HUES64 (cell line): ENCODE results near the gene OGA.

Experiments
- H3K27ac ChIP-seq: 2 replicates; pipeline ENCODE4 v1.7.0; 2013; ENCODE audit warnings: low read depth, low read length, inconsistent platforms
- H3K27me3 ChIP-seq: 2 replicates; pipeline ENCODE4 v1.6.1; 2013; ENCODE audit warnings: mild to moderate bottlenecking, low read length; ENCODE audit not compliant: insufficient read depth
- H3K36me3 ChIP-seq: 2 replicates; pipeline ENCODE4 v1.6.1; 2013; ENCODE audit warnings: mild to moderate bottlenecking, low read length; ENCODE audit not compliant: insufficient read depth
- H3K4me1 ChIP-seq: 2 replicates; pipeline ENCODE4 v1.6.1; 2013; ENCODE audit warnings: mild to moderate bottlenecking, low read length, moderate library complexity; ENCODE audit not compliant: insufficient read depth
- H3K4me3 ChIP-seq: 2 replicates; pipeline ENCODE4 v1.5.1; 2013; ENCODE audit warnings: mild to moderate bottlenecking, low read length, moderate library complexity
- H3K9ac ChIP-seq: 2 replicates; pipeline ENCODE4 v1.6.1; 2013; ENCODE audit warnings: mild to moderate bottlenecking, low read depth, low read length
- H3K9me3 ChIP-seq: 2 replicates; pipeline ENCODE4 v1.6.1; 2013; ENCODE audit warnings: low read depth, low read length; ENCODE audit not compliant: insufficient read depth
- WGBS: fragments of 150-250, 120-280 bp; methylation state at CpG from one replicate; pipeline ENCODE4 v1.1.7; 2013; ENCODE audit warnings: missing lambda C conversion rate; 5-methylcytosine and 5-hydroxymethylcytosine counted together

OGA gene

DNA sequence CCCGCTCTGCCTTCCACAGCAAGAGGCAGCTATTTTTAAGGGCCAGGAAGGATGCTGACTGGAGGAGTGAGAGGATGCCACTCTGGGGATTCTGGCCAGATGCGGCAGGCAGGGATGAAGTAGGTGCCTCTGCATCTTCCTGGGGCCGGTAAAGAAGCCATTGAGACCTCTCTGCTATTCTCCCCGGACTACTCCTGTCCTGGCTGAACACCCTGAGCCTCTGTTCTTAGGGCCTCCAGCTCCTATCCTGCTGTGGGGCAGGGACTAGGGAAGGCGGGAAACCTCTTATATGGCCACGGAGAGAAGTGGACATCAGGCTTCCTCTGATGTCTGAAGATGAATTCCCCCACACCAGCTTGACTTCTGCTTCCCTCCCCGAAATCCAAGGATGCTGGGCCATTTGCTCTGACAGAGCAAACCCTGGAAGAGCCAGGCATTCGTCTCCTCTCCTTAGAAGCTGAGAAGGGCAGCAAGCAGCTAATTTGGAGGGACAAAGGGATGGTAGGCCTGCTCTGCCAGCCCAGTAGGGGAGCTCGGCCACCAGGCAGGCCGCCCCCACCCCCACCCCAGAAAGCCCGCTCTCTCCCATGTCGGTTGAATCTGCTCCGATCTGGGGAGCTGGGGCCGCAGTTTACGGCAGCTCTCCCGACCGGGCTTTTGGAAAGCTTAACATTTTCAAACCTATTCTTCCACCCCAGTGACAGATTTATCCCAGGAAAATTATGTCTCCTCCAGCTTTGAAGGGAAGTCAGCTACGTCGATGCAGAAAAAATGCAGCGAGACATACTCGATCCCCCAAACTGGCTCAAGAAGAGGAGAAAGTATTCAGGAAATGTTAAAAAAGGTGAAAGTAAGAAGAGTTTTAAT, 45.1 kb downstream of the OGA start:
- 32% methylated on average over 21 of the region's 21 CpGs for WGBS
- Histone ChIP-seq H3K9me3 (no peaks in the 10 kb centered on the region), H3K36me3 (no peaks in the 10 kb centered on the region), H3K27ac (no peak overlapping the region), H3K9ac (0 out of 2 replicates have a peak overlapping the region, but pooled peaks have one; percentile 0), H3K4me3 (peak overlapping the region; percentile 49), H3K4me1 (peaks cover 37% of the 10 kb centered on the region), H3K27me3 (peaks cover 71% of the 10 kb centered on the region)

DNA sequence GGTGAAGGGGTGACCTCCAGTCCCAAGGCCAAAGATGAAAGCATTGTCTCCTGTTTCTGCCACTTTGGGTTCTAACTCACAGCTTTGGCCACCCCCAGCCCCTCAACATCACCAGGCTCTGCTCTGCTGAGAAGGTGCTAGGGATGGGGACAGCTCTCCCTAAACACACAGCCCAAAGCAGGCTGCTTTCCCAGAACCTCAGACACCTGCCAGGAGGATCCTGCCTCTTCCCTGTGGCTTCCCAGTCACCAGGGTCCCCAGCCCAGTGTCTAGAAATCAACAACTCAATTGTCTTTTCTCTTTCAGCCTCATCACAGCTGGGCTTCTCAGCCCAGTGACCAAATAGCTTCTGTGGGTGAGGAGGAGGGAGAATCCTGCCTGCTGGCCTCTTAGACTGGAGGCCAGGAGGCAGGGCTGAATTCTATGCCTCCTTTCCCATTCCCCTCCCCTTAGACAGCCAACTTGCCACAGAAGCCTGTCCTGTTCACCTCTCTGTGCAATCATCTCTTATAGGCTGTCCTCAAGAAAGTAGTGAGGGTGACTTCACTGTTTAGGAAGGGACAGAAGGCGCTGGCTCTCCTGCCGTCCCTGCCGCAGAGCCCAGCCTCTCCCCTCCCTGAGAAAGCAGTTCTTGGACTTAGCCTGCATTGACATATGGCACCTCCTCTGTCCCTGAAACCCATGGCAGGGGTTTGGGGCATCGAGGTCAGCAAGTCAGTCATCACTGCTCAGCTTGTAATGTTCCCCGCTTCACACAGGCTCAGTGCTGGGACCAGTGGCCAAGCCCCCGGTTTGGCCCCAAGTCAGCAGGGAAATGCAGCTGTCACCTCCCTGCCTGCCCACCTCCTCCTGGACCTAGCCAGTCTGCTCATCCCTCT, 46.0 kb downstream of the OGA start:
- no peaks in the 10 kb centered on the region for H3K36me3 ChIP-seq
- H3K4me1 ChIP-seq = peaks cover 33% of the 10 kb centered on the region
- H3K27me3 ChIP-seq = peaks cover 62% of the 10 kb centered on the region
- 88% methylated on average over 6 of the region's 6 CpGs for WGBS
- H3K9ac ChIP-seq = no peak overlapping the region
- H3K4me3 ChIP-seq = no peak overlapping the region
- H3K27ac ChIP-seq = no peak overlapping the region
- no peaks in the 10 kb centered on the region for H3K9me3 ChIP-seq

DNA sequence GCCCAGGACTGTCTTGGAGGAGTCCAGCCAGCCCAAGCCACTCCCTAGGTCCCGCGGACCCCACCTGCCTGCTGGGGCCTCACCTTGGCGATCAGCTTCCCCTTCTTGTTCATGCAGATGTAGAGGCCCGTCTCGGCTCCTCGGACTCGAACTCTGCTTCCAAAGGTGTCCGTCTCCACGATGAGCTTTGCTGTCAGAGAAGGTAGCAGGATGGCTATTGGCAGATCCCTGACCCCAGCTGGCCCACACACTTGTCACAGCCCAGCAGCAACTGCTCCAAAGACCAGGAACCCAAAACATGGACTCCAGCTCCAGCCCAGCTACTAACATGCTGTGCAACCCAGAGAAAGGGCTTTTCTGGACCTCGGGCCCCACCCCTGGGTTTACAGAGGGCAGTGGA, 46.9 kb downstream of the OGA start:
- Histone ChIP-seq H3K36me3 (no peaks in the 10 kb centered on the region), H3K27me3 (peaks cover 53% of the 10 kb centered on the region), H3K9ac (no peak overlapping the region), H3K27ac (no peak overlapping the region), H3K9me3 (no peaks in the 10 kb centered on the region), H3K4me3 (no peak overlapping the region), H3K4me1 (peaks cover 33% of the 10 kb centered on the region)
- 93% methylated on average over 10 of the region's 10 CpGs for WGBS

DNA sequence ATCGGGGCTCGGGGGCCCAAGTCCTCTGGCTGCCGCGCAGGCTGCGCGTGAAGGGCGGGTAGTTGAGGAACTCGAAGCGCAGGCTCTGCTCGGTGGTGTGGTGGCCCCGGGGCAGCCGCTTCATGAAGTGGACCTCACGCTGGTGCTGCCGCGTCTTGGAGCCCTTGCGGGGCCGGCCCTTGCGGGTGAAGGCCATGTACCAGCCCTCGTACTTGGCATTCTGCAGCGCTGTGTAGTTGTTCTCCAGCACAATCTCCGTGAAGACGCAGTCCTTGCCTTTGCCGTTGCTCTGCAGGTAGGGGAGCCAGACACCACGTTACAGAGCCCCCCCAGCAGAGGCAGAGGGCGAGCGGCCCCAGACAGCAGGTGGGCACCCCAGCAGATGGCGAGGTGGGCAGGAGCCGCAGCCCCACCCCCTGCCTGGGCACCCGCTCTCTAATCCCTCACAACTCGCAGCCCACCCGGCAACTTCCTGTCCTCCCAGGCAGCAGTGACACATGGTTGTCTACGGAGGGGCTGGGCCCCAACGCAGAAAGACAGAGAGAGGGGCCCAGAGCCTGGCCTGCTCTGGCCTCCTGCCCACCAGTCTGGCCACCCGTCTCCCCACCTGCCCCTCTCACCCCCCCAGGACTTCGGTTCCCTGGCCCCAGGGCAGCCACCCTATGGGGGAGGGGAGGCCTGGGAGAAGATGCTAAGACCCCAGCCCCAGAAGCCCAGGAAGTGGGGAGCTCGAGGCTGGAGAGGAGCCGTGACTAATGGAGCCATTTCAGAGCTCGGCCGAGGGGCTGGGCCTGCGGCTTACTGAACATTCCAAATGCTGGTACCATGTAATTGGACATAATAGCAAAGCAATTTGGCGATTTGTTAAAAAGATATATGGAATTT, 47.7 kb downstream of the OGA start:
- Histone ChIP-seq H3K4me1 (peaks cover 33% of the 10 kb centered on the region), H3K4me3 (no peak overlapping the region), H3K27ac (no peak overlapping the region), H3K9ac (no peak overlapping the region), H3K9me3 (no peaks in the 10 kb centered on the region), H3K27me3 (peaks cover 48% of the 10 kb centered on the region), H3K36me3 (no peaks in the 10 kb centered on the region)
- 94% methylated on average over 41 of the region's 41 CpGs for WGBS

DNA sequence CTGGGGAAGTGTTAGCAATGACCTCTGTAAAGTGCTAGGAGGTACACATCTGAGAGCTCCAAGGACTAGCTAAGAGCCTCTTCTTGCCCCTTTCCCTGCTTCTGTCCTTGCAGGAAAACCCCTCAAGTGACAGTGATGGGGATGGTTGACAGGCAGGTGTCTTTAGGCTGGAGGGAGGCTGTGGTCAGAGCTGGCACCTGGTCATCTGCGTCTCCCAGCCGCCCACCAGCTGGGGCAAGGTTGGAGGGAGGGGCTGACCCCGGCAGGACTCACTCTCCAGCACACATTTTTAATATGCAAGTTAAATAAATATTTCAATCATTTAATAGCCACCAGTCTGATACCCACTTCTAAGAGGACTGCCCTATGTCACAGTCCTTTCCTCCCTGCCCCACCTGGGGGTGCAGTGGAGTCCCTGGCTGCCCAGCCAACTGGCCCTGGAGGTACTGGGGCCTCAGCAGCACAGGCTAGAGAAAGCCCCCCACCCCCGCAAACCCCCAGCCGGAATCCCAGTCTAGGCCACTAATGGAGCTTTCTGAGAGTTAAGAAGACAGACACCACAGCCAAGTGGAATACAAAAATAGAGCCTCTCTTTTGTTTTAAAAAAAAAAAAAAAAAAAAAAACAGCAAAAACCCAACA, 48.6 kb downstream of the OGA start:
- Histone ChIP-seq H3K4me3 (no peak overlapping the region), H3K9ac (no peak overlapping the region), H3K27me3 (peaks cover 44% of the 10 kb centered on the region), H3K9me3 (no peaks in the 10 kb centered on the region), H3K36me3 (no peaks in the 10 kb centered on the region), H3K27ac (no peak overlapping the region), H3K4me1 (peaks cover 32% of the 10 kb centered on the region)
- WGBS = 96% methylated on average over 2 of the region's 5 CpGs

DNA sequence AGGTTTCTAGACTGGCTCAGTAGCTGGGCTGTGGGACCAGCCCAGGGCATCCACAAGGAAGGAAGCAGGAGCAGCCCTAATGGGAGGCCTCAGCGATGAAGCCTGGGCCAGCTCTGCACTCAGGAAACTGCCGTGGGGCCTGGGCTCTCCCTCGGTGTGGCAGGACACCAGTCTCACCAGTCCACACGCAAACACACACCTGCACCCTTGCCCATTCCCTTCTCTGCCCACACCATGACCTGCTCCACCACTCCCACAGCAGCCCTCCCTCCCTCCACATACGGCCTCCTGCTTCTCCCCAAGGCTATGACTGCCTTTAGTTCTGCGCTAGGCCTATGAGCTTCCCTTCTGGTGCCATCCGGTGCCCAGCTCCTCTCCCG, 49.5 kb downstream of the OGA start:
- Histone ChIP-seq H3K4me1 (peaks cover 23% of the 10 kb centered on the region), H3K36me3 (no peaks in the 10 kb centered on the region), H3K4me3 (no peak overlapping the region), H3K27ac (no peak overlapping the region), H3K9ac (no peak overlapping the region), H3K9me3 (no peaks in the 10 kb centered on the region), H3K27me3 (peaks cover 35% of the 10 kb centered on the region)
- WGBS = 90% methylated on average over 8 of the region's 8 CpGs

DNA sequence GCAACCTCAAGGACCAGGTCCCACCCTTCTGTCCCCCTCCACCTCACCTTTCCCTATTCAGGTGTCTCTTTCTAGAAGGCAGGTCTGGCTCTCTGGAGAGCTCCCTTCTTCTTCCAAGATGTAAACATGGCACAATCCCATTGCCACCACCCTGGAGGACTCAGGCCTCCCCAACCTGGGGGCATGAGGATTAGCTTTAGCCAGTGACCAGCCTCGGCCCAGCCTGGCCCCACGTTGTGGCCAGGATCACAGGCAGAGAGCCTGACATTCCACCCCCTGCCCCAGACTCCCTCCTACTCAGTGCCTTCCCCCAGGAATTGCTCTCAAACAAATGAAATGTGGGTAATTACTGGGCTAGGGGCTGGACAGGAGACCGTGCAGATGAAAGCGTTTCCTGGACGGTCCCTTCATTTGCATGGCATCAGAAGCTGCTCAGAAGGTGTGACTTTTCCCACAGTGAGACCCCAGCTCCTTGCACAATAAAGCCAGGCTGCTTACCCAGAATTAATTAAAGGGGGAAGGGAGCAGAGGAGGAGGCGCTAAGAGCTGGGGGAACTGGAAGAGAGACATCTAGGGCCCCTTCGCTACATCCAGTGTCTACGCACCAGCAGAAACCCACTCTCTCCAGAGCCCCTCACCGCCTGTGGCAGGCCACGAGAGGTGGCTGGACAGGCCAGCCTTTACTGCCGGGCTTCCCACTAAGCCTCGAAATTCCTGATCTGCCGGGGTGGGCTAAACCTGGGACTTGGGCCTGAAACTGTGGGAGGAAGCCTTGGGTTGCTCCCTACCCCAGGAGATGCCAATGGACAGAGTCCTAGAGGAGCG, 50.1 kb downstream of the OGA start:
- Histone ChIP-seq H3K9me3 (no peaks in the 10 kb centered on the region), H3K36me3 (no peaks in the 10 kb centered on the region), H3K4me3 (no peak overlapping the region), H3K4me1 (peaks cover 18% of the 10 kb centered on the region), H3K27ac (no peak overlapping the region), H3K27me3 (peaks cover 29% of the 10 kb centered on the region), H3K9ac (no peak overlapping the region)
- WGBS = 67% methylated on average over 14 of the region's 14 CpGs

DNA sequence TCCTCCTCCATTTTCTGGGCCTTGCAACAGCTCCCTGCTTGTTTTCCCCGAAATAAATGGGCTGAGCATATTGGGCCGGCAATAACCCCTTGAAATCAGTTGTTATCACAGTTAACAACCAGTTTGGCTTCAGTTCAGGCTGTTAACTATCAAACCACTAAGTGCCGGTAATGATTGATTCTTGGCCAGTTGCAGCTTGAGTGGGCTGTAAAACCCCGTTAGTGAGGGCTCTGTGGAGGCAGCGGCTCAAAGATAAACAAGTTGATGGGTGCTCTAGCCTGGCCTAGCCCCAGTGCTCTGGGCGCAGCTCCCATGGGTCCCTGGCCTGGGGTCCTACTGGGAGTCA, 50.7 kb downstream of the OGA start:
- no peaks in the 10 kb centered on the region for H3K9me3 ChIP-seq
- no peak overlapping the region for H3K4me3 ChIP-seq
- no peaks in the 10 kb centered on the region for H3K36me3 ChIP-seq
- 90% methylated on average over 6 of the region's 6 CpGs for WGBS
- no peak overlapping the region for H3K27ac ChIP-seq
- no peak overlapping the region for H3K9ac ChIP-seq
- peaks cover 12% of the 10 kb centered on the region for H3K4me1 ChIP-seq
- H3K27me3 ChIP-seq = peaks cover 23% of the 10 kb centered on the region

DNA sequence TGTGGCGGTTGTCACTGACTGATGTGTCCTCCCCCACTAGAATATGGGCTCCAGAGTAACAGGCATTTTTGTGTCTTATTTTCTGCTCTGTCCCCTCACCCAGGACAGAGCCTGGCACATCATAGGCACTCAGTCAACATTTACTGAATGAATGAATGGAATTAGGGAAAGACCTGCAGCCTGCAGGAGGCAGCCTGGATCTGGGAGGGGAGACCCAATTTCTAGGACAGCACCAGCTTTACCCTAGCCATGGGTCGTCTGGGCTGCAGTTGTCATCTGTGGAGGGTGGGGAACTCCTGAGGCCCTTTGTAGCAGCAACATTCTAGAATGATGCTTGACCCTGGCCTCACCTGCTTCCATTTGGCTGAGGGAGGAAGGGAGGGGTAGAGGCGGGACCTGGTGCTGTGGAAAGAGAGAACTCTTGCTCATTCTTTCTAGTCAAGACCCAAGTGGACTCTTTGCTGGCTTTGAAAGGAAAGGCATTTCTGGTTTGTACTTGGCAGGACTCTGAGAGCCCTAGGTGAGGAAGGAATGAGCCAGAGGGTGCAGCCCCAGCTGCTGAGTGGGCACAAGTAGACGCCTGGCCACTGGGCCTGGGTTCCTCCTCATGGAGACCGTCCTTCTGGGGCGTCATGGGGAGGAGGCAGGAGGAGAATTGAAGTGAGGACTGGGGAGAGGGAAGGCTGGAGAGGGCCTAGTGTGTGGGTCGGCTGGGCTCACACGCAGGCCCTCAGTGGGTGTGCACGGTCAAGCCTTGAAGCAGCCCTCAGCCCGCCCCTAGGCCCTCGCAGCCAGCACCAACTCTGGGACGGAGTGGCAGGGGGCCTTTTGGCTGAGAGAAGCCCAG, 51.3 kb downstream of the OGA start:
- Histone ChIP-seq H3K27me3 (peaks cover 17% of the 10 kb centered on the region), H3K36me3 (no peaks in the 10 kb centered on the region), H3K9me3 (no peaks in the 10 kb centered on the region), H3K4me1 (peaks cover 6% of the 10 kb centered on the region; the same call in 1 of the 2 replicates), H3K9ac (no peak overlapping the region), H3K27ac (no peak overlapping the region), H3K4me3 (no peak overlapping the region)
- WGBS = 87% methylated on average over 12 of the region's 12 CpGs
